ENCODE results near the gene SYNPO2. TPM values are rescaled to one million over a fixed set of nuclear protein-coding genes. Genes with fewer than 3 reads are reported as not detected.
A peak's percentile ranks its signal among the peaks of the same experiment; 100 is the strongest.
"Not testable (repeated sequence)": the region's sequence is repeated elsewhere in the genome, so short reads cannot be mapped to it uniquely, and the experiment has no call there.

SYNPO2 gene
- total and polyA plus RNA-seq, 2 of the 8 experiments (the other 6 are each of a cell fraction or from before 2014, with no cell fraction given): 0.50 to 4.2 TPM

DNA sequence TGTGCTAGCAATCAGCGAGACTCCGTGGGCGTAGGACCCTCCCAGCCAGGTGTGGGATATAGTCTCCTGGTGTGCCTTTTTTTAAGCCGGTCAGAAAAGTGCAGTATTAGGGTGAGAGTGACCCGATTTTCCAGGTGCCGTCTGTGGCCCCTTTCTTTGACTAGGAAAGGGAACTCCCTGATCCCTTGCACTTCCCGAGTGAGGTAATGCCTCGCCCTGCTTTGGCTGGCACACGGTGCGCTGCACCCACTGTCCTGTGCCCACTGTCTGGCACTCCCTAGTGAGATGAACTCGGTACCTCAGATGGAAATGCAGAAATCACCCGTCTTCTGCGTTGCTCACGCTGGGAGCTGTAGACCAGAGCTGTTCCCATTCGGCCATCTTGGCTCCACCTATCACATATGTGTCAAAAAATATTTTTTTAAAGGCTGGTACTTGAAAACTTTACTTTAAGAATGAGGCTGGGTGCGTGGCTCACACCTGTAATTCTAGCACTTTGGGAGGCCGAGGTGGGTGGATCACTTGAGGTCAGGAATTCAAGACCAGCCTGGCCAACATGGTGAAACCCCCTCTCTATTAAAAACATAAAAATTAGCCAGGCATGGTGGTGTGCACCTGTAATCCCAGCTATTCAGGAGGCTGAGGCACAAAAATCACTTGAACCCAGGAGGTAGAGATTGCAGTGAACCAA, 179.2 kb downstream of the SYNPO2 start:
- H3K4me1 ChIP-seq (replicated peaks in 1 of 4; ENCODE audit: control insufficient read depth in 3 of 4, insufficient read depth in 4 of 4, low read length in 3 of 4); H3K27me3 ChIP-seq (replicated peaks in 1 of 4; ENCODE audit: control insufficient read depth in 3 of 4, extremely low read depth in 1 of 4, insufficient read depth in 3 of 4, low read length in 3 of 4); H3K79me1 ChIP-seq (ENCODE audit: low read depth, low read length); CTCF ChIA-PET (ENCODE audit: partially characterized antibody); H2AFZ ChIP-seq (ENCODE audit: low read length); H3K23me2 ChIP-seq (ENCODE audit: low read depth, low read length); H3K56ac ChIP-seq (replicated peaks; ENCODE audit: insufficient read length, low read depth, low read length); H4K8ac ChIP-seq (ENCODE audit: extremely low read depth, insufficient read depth, low read length); H3K18ac ChIP-seq (ENCODE audit: extremely low read depth, low read length); H3K79me2 ChIP-seq (ENCODE audit: control insufficient read depth in 1 of 2, insufficient read depth in 2 of 2, low read length in 2 of 2); FAIRE-seq; H3K4ac ChIP-seq (replicated peaks; ENCODE audit: insufficient read length, low read depth, low read length); H3K9me3 ChIP-seq (ENCODE audit: insufficient read depth in 2 of 2, low read depth in 1 of 2, low read length in 1 of 2); H4K91ac ChIP-seq (replicated peaks; ENCODE audit: insufficient read length, low read length); H3K36me3 ChIP-seq (ENCODE audit: control insufficient read depth in 2 of 4, insufficient read depth in 4 of 4, low read length in 3 of 4); H2BK15ac ChIP-seq (ENCODE audit: low read length); H2BK120ac ChIP-seq (replicated peaks; ENCODE audit: low read depth, low read length); H4K20me1 ChIP-seq (replicated peaks in 1 of 2; ENCODE audit: control insufficient read depth in 1 of 2, insufficient read depth in 2 of 2, low read length in 2 of 2); H3K14ac ChIP-seq (ENCODE audit: insufficient read length); H3K23ac ChIP-seq (ENCODE audit: insufficient read length); H4K5ac ChIP-seq (ENCODE audit: insufficient read length, low read depth, low read length); H2AK5ac ChIP-seq (ENCODE audit: low read depth, low read length); H3K27ac ChIP-seq (ENCODE audit: low read depth, low read length); H2BK20ac ChIP-seq (ENCODE audit: low read length): not testable (repeated sequence)
- Histone ChIP-seq H2BK5ac (ENCODE audit: low read depth, low read length) (peak overlapping the region; percentile 60; the same call in 1 of the 2 replicates), H3K4me3 (ENCODE audit: extremely low read depth in 1 of 4, insufficient read depth in 2 of 4, low read depth in 3 of 4, low read length in 4 of 4) (peak overlapping the region; percentile 45 to 62 (median 58); a peak in 7 of 8 replicates), H2BK12ac (ENCODE audit: low read depth, low read length) (0 out of 2 replicates have a peak overlapping the region, but pooled peaks have one; percentile 84), H3K4me2 (ENCODE audit: insufficient read depth in 1 of 2, low read depth in 2 of 2, low read length in 2 of 2) (peak overlapping the region; percentile 61 to 67), H3K9ac (replicated peaks in 1 of 4; ENCODE audit: extremely low read depth in 1 of 4, low read depth in 3 of 4, low read length in 3 of 4) (peak overlapping the region in 3 of 4 experiments; percentile 45 to 64 (median 61); a peak in 5 of 7 replicates)
- POLR2A ChIA-PET (ENCODE audit: partially characterized antibody): interaction anchor here (1.4 kb wide), 1 partner anchor 145 kb away, joined by 7 read pairs; the partner anchor contains the start of gene USP53
- peak in 1 of 2 experiments; percentile 77 for DNase-seq (ENCODE audit: low read depth in 1 of 2, low spot score in 2 of 2)
- peak; percentile 64 for TF ChIP-seq YY1 (IDR thresholded peaks at IDR 0.05; ENCODE audit: low read depth, low read length)
- 22% methylated on average over 17 of the region's 17 CpGs; no CpG with 5 or more reads in 1 of the 2 experiments for WGBS, 2 experiments (ENCODE audit: extremely low coverage in 1 of 2, insufficient coverage in 1 of 2, insufficient read length in 1 of 2, insufficient replicate concordance in 2 of 2, low coverage in 1 of 2, low lambda C conversion rate in 2 of 2, missing lambda C conversion rate in 1 of 2)

Data from H1 (cell line).